NB4 (cell line): ENCODE data around the gene FHIT.

ENCODE experiments used
- MYC ChIP-seq: IDR thresholded peaks from 2 replicates; pipeline ENCODE4 v1.6.1; 2011; ENCODE audit warnings: low read depth, low read length
- POLR2A ChIP-seq: IDR thresholded peaks from 2 replicates; pipeline ENCODE4 v1.6.1; 2011; ENCODE audit warnings: mild to moderate bottlenecking; ENCODE audit not compliant: insufficient read length; ENCODE audit errors: extremely low read depth
- TF ChIP-seq, protein P1 (sequence below): IDR thresholded peaks from one replicate; pipeline ENCODE4 v1.5.1; 2012; ENCODE audit warnings: low read depth, low read length
- TF ChIP-seq, protein P2 (sequence below): IDR thresholded peaks from 2 replicates; pipeline ENCODE4 v1.6.1; 2011; ENCODE audit warnings: low read depth, low read length

GRCh38 chr3:60599586-60599985 lies 651.7 kb downstream of the FHIT start:
- TF ChIP-seq POLR2A (no peak), MYC (no peak)
- TF ChIP-seq, protein P1, sequence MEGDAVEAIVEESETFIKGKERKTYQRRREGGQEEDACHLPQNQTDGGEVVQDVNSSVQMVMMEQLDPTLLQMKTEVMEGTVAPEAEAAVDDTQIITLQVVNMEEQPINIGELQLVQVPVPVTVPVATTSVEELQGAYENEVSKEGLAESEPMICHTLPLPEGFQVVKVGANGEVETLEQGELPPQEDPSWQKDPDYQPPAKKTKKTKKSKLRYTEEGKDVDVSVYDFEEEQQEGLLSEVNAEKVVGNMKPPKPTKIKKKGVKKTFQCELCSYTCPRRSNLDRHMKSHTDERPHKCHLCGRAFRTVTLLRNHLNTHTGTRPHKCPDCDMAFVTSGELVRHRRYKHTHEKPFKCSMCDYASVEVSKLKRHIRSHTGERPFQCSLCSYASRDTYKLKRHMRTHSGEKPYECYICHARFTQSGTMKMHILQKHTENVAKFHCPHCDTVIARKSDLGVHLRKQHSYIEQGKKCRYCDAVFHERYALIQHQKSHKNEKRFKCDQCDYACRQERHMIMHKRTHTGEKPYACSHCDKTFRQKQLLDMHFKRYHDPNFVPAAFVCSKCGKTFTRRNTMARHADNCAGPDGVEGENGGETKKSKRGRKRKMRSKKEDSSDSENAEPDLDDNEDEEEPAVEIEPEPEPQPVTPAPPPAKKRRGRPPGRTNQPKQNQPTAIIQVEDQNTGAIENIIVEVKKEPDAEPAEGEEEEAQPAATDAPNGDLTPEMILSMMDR = no peak
- TF ChIP-seq, protein P2, sequence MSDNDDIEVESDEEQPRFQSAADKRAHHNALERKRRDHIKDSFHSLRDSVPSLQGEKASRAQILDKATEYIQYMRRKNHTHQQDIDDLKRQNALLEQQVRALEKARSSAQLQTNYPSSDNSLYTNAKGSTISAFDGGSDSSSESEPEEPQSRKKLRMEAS = no peak
